Stomach (tissue), 9 donors: ENCODE measurements around the gene ATP6V1B1. TPM values are rescaled to one million over a fixed set of nuclear protein-coding genes. Genes with fewer than 3 reads are reported as not detected.

Experiments
- DNase-seq, 2 donors: peaks; one replicate each; pipeline versions ENCODE4 v3.0.0 to v3.0.0-alpha.2; 2013 to 2019
- H3K27ac ChIP-seq, 5 donors: fragments of 200-600 bp in 4 of 5; sonication (generic) in 4 of 5; one replicate each; pipeline ENCODE4 v1.5.1; 2013 to 2019; ENCODE audit warnings: mild to moderate bottlenecking in 1 of 5, moderate library complexity in 1 of 5
- H3K27me3 ChIP-seq, 3 donors: fragments of 200-600 bp; sonication (generic); one replicate each; pipeline ENCODE4 v1.5.1; 2017 to 2019; ENCODE audit warnings: mixed run types in 1 of 3
- H3K36me3 ChIP-seq, 4 donors: fragments of 200-600 bp; sonication (generic); 1 replicate in 3 of 4; 2 replicates in 1 of 4; pipeline ENCODE4 v1.5.1; 2016 to 2019
- H3K4me1 ChIP-seq, 4 donors: fragments of 200-600 bp; sonication (generic); one replicate each; pipeline ENCODE4 v1.5.1; 2016 to 2019
- H3K4me3 ChIP-seq, 4 donors: fragments of 200-600 bp; sonication (generic) in 3 of 4; one replicate each; pipeline ENCODE4 v1.5.1; 2016 to 2019; ENCODE audit warnings: mild to moderate bottlenecking in 1 of 4
- H3K9me3 ChIP-seq, 4 donors: fragments of 200-600 bp; sonication (generic); one replicate each; pipeline ENCODE4 v1.5.1; 2016 to 2019
- CTCF ChIP-seq, 7 experiments: fragments of 450-650 bp in 4 of 7; fragments of 200-600 bp in 3 of 7; sonication (generic) in 3 of 7; IDR thresholded peaks; one replicate each; pipeline ENCODE4 v1.5.1; 2016 to 2019; ENCODE audit warnings: antibody characterized with exemption in 7 of 7, control low read depth in 2 of 7, mild to moderate bottlenecking in 1 of 7
- EP300 ChIP-seq: sonication (generic); formaldehyde crosslinking; IDR thresholded peaks from one replicate; pipeline ENCODE4 v1.6.1; 2017; ENCODE audit warnings: antibody characterized with exemption
- POLR2A ChIP-seq, 4 donors: fragments of 450-650 bp; IDR thresholded peaks; one replicate each; pipeline ENCODE4 v1.6.1; 2016; ENCODE audit warnings: antibody characterized with exemption in 4 of 4, control low read depth in 2 of 4, mild to moderate bottlenecking in 1 of 4, moderate library complexity in 1 of 4
- POLR2AphosphoS5 ChIP-seq, 3 donors: sonication (generic); formaldehyde crosslinking; IDR thresholded peaks; one replicate each; pipeline ENCODE4 v1.6.1; 2016; ENCODE audit warnings: antibody characterized with exemption in 3 of 3
- WGBS, 5 donors: extraction: QIAGEN DNeasy Blood & Tissue Kit in 3 of 5; methylation state at CpG; one replicate each; pipeline versions ENCODE4 v1.1.5 to v1.1.7; 2013 to 2018; 5-methylcytosine and 5-hydroxymethylcytosine counted together
- intact Hi-C: fragments of 100-400 bp; cut with DNase I; formaldehyde crosslinking; loops from one replicate; pipeline ENCODE4 v1.15.1; 2023; ENCODE audit warnings: low total_unique reads
- polyA plus RNA-seq, 3 donors: library from polyadenylated mRNA; stranded (reverse); fragments of 200-250 nt; gene quantifications; one replicate each; pipeline ENCODE4 v1.2.3, GENCODE V29; 2013
- total RNA-seq, 5 donors: library from RNA; depleted of rRNA; stranded (reverse); fragments of >200 nt; gene quantifications; one replicate each; pipeline versions ENCODE4 v1.1.0 to v1.2.3, GENCODE V29; 2014 to 2016
- donor health status: healthy with polysubstance abuse.
- donor health status: Bipolar disorder and iron deficiency.
- donor health status: healthy.

Gene ATP6V1B1
- total and polyA plus RNA-seq, 8 donors: 0.35 to 0.55 TPM; not detected in 6

GRCh38 chr2:71001981-71002570 is 66.4 kb downstream of the ATP6V1B1 start:
- no peaks in the 10 kb centered on the region for H3K27me3 ChIP-seq
- no peaks in the 10 kb centered on the region for H3K36me3 ChIP-seq
- TF ChIP-seq POLR2A (IDR thresholded peaks at IDR 0.05): no peak
- TF ChIP-seq POLR2AphosphoS5 (IDR thresholded peaks at IDR 0.05): no peak
- TF ChIP-seq EP300: no peak
- no peak for TF ChIP-seq CTCF (IDR thresholded peaks at IDR 0.05)
- peak in 1 of 2 donors; percentile 39 for DNase-seq
- WGBS, 5 donors: 35 to 56% (median 43%) methylated on average over 9 to 11 of the region's 11 CpGs
- H3K27ac ChIP-seq: no peak overlapping the region
- H3K4me1 ChIP-seq: peaks cover 0 to 14% (median 11%) of the 10 kb centered on the region in 4 donors
- no peak overlapping the region for H3K4me3 ChIP-seq
- H3K9me3 ChIP-seq: no peaks in the 10 kb centered on the region
- intact Hi-C loops: no loop called here

GRCh38 chr2:71003396-71003795 is 67.7 kb downstream of the ATP6V1B1 start:
- no peaks in the 10 kb centered on the region for H3K9me3 ChIP-seq
- H3K27me3 ChIP-seq: no peaks in the 10 kb centered on the region
- no peak overlapping the region for H3K4me3 ChIP-seq
- H3K27ac ChIP-seq: no peak overlapping the region
- intact Hi-C loops: no loop called here
- WGBS, 5 donors: 76 to 87% (median 84%) methylated on average over 6 of the region's 6 CpGs
- H3K4me1 ChIP-seq: peaks cover 0 to 14% (median 11%) of the 10 kb centered on the region in 4 donors
- H3K36me3 ChIP-seq: no peaks in the 10 kb centered on the region
- no peak for TF ChIP-seq POLR2A (IDR thresholded peaks at IDR 0.05)
- TF ChIP-seq POLR2AphosphoS5 (IDR thresholded peaks at IDR 0.05): no peak
- no peak for TF ChIP-seq EP300
- TF ChIP-seq CTCF (IDR thresholded peaks at IDR 0.05): no peak
- DNase-seq: no peak

- H3K27me3 ChIP-seq: no peaks in the 10 kb centered on the region
- no peaks in the 10 kb centered on the region for H3K9me3 ChIP-seq
- H3K27ac ChIP-seq: no peak overlapping the region
- no peak for DNase-seq
- H3K4me1 ChIP-seq: peaks cover 0 to 14% (median 11%) of the 10 kb centered on the region in 4 donors
- no peaks in the 10 kb centered on the region for H3K36me3 ChIP-seq
- intact Hi-C loops: no loop called here
- 76 to 84% (median 80%) methylated on average over 8 to 11 of the region's 11 CpGs for WGBS, 5 donors
- TF ChIP-seq CTCF (IDR thresholded peaks at IDR 0.05): no peak
- TF ChIP-seq POLR2AphosphoS5 (IDR thresholded peaks at IDR 0.05): no peak
- TF ChIP-seq POLR2A (IDR thresholded peaks at IDR 0.05): no peak
- no peak for TF ChIP-seq EP300
- H3K4me3 ChIP-seq: no peak overlapping the region
Observed at GRCh38 chr2:71003966-71004755, 68.5 kb downstream of the ATP6V1B1 start.

- Histone ChIP-seq H3K4me3 (no peak overlapping the region), H3K36me3 (no peaks in the 10 kb centered on the region), H3K9me3 (no peaks in the 10 kb centered on the region), H3K27me3 (peaks cover 0 to 3% (median 0%) of the 10 kb centered on the region in 3 donors), H3K4me1 (peaks cover 0 to 12% (median 10%) of the 10 kb centered on the region in 4 donors), H3K27ac (no peak overlapping the region)
- 80 to 92% (median 85%) methylated on average over 5 to 6 of the region's 6 CpGs for WGBS, 5 donors
- intact Hi-C loops: no loop called here
- no peak for DNase-seq
- TF ChIP-seq EP300: no peak
- no peak for TF ChIP-seq POLR2AphosphoS5 (IDR thresholded peaks at IDR 0.05)
- TF ChIP-seq CTCF (IDR thresholded peaks at IDR 0.05): no peak
- no peak for TF ChIP-seq POLR2A (IDR thresholded peaks at IDR 0.05)
Observed at GRCh38 chr2:71004857-71005256, 69.2 kb downstream of the ATP6V1B1 start.
